GM18907 (cell line): ENCODE measurements around the gene CEPT1.

Source experiments
- ATAC-seq: cut with Tn5 transposase; IDR thresholded peaks from one replicate; pipeline ENCODE4 v1.9.1; 2021; ENCODE audit warnings: mild to moderate bottlenecking, moderate library complexity; ENCODE audit not compliant: unreplicated experiment

Gene CEPT1

DNA sequence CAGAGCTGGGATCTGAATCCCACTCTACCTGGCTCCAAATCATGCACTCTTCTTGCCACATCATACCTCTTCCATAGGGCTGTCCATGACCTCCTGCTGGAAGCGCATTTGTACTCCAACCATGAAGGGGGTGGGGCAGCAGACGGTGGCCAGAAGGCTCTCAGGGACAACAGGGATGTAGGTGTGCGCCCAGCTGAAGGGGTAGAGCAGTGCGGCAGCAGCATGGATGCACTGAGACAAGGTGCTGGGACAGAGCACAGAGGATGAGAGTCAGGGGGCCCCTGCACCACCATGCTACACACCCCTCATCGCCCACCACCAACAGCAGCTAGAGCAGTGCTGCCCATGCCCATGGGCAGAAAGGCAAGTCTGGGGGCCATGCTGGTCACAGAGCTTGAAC lies 52.1 kb downstream of the CEPT1 start:
- no peak for ATAC-seq

GRCh38 chr1:111192658-111193519 lies 52.9 kb downstream of the CEPT1 start:
- peak; percentile 45 for ATAC-seq

GRCh38 chr1:111193712-111194480 lies 53.9 kb downstream of the CEPT1 start:
- no peak for ATAC-seq

DNA sequence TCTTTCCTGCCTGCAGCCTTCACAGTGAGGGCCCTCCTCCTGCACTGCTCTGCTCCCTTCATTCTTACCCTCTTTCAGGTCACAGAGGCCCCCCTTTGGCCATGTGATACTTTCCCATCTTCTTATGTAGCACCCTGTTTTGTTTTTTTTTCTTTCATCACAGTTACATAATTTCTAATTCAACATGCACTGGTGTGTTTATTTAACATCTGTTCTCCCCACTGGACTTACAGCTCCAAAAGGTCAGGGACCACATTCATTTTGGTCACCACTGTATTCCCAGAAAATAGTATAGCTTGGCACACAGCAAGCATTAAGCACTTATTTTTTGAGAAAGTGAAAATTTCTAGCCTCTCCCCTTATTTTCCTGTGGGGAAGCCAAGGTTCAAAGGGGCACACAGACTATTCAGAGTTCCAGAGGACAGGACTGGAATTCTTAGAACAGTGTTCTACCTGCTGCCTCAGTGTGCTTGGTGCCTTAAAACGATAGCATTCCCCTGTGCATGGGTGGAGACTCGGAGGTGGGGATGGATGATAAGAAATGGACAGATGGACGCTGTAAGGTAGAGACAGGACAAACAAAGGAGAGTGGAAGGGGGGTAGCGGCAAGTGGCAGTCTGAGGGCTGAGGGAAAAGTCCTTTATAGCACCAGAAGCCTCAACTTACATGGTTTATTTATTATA lies 55.1 kb downstream of the CEPT1 start:
- no peak for ATAC-seq

- no peak for ATAC-seq
These were observed 56.2 kb downstream of the CEPT1 start for GRCh38 chr1:111196213-111196612.

GRCh38 chr1:111197598-111198284 lies 57.7 kb downstream of the CEPT1 start:
- no peak for ATAC-seq

- ATAC-seq, result no peak
These were observed 58.8 kb downstream of the CEPT1 start for GRCh38 chr1:111198836-111199235.

- no peak for ATAC-seq
These were observed 59.3 kb downstream of the CEPT1 start for GRCh38 chr1:111199329-111199728.

DNA sequence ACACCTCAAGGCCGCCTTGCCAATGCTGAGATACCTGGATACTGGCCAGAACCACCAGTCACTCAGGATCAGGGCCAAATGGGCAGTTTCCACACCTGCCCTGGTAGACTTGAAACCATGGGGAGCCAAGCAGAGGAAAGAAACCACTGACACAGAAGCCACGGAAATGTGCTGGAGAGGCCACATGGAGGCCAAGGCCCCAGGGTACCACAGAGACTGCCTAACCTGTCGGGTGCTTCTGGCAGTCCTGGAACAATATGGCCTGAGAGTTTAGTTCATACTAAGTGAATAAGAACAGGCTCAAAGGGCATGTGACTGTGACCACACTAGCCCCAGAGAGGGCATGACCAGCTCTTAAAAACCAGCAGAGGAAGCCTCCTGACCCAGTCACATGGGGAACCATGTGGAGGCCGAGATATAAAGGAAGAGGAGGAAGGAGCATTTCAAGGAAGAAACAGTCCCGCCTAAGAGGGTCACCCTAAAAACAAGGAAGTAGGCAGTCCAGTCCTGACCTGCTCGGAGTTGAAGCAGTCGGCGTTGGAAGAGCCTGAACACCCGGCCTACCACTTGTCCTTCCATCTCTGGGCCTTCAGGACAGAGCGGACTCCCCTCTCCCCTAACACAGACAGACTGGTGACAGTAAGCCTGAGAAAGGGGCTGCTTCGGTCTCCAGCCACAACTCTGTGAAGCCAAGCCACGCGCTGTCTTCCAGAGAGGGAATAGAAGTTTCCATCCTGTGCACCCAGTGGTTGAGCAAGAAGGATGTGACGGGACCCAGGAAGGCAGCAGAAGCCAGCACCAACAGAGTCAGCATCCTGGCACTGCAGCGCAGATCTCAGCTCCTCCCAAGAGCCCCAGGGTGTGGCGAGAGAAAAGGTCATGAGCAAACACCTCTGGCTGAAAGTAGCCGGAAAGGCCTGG lies 60.1 kb downstream of the CEPT1 start, which contains the start of gene DENND2D:
DENND2D (minus strand) TSS at position 766 of the 921 bp plus-strand sequence; CDS start at position 579, 187 bp downstream.
- no peak for ATAC-seq

DNA sequence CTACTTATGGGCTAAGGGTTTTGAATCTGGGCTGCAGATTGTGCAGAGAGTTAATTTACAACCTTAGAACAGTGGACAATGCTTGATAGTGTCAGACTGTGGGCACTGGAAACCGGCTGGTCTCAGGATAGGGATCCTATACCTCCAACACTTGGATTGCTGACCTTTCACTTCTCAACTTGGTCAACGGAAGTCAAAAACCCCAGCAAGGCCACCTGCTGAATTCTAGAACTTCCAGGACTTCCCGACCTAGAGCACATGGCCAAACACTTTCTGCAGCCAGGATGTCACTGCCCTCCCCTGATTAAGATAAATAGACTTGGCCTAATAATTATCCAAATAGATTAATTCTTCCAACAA lies 60.8 kb downstream of the CEPT1 start:
- no peak for ATAC-seq

DNA sequence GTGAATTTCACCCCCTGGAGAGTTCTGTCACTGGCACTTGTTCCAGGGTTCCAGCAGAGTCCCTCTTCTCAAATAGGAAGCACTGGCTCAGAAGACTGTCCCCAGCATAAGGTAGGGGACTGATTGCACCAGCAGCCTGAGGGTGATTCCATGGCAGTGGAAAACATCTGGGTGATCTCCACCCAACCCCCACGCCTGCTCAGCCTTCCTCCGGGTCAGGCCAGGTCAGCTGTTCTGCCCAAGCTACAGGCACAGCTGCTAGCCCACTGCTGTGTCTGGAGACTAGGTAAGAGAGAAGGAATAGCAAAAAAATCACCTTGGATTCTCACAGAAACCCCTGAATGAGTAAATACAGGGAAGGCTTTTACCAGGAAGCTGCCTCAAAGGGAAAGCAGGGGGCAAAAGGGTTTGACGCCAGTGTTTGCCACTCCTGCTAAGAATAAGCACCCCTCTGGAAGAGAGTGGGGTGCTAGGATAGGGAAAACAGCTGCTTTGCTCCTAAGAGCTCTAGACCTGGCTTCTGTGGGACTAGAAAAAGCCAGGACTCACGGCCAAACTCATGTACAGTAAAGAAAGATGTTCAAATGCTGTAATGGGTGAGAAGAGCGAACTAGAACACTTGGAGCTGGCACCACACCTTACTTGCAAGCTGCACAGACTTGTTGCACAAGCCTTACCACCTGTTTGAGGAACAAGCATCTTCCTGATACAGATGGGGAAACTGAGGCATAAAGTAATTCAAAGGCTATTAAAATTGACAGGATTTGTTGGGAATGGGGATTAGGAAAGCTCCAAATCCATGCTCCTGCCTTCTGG lies 61.5 kb downstream of the CEPT1 start:
- ATAC-seq, result no peak

DNA sequence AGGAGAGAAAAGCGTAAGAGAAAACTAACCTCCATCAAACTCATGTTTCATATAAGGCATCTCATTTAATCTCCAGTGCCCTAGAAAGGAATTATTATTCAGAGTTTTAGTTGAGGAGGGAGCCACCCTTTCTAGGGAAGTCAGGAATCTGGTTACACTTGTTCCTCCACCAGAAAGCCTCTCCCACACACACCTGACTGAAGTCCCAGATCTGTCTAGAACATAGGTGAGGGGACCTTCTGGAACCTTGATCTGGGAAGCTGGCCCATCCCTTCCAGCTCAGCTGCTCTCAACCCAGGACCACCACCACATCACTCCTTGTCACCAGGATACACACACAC lies 62.3 kb downstream of the CEPT1 start:
- no peak for ATAC-seq

- peak; percentile 3 for ATAC-seq
These were observed 62.9 kb downstream of the CEPT1 start for GRCh38 chr1:111202707-111203623.

GRCh38 chr1:111203681-111204200 lies 63.7 kb downstream of the CEPT1 start:
- ATAC-seq, result peak; percentile 53

- peak; percentile 71 for ATAC-seq
These were observed 64.4 kb downstream of the CEPT1 start for GRCh38 chr1:111204201-111204982.

DNA sequence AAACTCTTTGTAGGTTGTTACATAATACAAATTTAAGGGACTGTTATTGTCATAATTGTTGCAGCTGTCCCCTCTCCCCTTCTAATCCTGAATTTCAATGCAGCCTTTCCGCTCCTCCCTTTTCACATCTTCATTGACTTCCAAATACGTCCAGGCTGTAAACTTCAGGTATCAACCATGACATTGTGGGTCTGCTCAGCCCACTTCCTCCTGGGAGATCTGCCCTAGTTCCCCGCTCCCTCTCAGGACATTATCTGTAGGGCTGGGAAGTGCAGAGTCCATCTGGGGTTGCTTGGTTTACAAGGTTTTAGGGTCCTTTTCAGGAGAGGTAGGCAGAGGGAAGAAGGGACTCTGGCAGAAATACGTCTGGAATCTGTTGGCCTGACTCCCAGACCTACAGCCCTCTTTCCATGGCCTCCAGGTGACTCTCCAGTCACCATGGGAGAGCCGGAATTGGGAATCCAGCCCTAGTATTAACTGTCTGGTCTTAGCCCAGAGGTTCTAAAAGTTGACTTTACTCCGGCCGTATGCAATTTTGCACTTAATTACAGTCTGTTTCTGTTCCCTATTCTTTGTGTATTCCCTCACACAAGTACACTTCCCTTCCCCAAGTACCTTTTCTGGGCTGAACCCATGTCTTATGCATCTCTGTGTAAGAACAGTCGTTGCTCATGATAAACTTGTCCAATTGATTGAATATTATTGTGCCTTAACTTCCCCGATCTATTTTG lies 65.1 kb downstream of the CEPT1 start:
- no peak for ATAC-seq
